C1 segment of cervical spinal cord (tissue), 14 donors: ENCODE results near the gene SVIP.

Experiments used
- DNase-seq, 14 donors: peaks; one replicate each; lab custom pipeline; 2025; lab: John Stamatoyannopoulos, UW

The SVIP gene

DNA sequence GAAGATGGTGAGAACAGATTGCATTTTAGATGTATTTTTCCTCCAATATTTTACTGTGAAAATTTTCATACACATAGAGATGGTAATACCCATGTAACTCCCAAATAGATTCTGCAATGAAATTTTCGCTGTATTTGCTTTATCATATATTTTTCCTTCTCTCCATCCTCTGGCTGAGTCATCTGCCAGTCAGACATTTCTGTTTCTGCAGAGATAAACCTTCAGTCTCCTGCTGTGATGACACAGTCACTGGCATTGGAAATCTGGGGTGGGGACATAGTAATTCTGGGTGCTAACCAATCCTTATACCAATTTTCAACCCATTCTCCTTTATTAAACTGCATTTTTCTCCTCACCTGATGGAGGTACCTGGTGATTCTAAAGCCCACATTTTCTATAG is 33.7 kb downstream of the SVIP start:
- DNase-seq = no peak

DNA sequence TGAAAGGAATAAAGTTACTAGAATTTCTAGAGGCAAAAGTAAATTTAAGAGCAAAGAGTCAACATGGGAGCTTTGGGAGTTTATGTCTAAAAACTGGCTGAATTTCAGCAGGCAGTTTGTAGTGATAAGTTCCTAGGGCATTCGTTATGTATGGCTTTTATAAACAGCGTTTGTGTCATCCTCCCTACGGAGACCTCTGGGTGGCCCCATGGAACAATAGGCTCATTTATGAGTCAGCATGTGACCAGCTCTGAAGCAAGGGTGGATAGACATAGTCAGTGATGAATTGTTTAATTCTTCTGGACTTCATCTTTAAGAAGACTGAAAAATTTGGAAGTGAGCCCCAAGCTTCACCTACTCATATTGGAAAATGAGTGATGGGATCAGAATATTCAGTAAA is 37.1 kb downstream of the SVIP start:
- DNase-seq = peak in 9 of 14 donors; percentile 16 to 37 (median 30)

DNA sequence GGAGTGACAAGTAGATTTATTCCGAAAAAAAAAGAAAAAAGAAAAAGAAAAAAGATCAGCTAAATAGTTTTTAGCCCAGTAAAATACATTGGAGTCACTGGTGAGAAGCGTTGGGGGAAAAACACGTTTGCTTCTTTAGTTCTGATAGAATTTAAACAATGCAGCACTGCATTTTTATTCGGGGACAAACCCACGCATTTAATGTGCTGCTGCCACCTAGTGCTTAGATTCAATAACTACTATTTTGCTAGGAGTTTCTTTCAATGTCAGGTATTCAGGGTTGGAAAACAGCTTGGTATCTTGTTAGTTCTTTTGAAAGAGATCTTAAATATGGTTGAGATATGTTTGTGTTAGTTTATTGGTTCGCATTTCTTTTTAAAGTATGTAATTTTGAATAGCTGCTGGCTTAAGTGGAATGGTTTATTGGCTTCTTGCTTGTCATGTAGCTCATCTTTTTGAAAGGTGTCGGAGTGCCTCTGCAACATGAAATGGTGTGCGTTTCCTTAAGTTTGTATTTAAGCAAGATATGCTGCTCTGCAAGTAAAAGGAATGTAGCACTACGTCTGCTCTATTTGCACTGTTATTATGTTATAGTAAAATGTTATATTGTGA is 41.9 kb downstream of the SVIP start:
- DNase-seq = peak in 1 of 14 donors; percentile 13

DNA sequence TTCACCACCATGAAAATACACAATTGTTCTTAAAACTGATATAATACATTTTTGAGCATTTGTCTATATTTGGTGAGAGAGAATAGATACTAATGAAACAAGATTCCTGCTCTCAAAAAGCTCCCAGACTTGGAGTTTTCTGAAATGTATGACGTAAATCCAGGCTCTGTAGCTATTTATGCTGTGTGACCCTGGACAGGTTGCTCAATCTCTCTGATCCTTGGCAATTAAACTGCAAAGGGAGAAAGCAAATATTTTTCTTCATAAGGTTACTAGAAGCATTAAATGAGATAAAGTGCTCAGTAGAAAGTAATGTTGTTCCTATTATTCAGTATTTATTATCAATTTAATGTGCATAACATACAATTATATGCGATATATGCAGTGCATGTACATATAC is 42.5 kb downstream of the SVIP start:
- no peak for DNase-seq

DNA sequence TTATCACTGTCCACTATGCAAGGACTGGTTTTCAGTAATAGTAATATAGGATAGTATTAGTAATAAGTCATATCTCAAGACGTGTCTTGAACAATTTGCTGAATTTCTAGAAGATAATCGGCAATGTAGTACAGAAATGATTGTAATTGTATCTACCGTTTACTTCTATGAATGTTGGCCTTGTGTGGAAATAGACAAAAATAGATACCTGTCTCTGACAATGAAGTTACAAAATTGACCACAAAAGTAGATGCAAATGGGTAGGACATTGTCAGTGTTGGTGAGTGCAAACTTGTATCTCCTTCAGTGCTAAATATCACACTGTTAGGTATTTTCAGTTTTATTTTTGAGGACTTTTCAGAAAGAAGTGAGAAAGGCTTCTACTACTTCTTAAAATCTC is 43.1 kb downstream of the SVIP start:
- no peak for DNase-seq

DNA sequence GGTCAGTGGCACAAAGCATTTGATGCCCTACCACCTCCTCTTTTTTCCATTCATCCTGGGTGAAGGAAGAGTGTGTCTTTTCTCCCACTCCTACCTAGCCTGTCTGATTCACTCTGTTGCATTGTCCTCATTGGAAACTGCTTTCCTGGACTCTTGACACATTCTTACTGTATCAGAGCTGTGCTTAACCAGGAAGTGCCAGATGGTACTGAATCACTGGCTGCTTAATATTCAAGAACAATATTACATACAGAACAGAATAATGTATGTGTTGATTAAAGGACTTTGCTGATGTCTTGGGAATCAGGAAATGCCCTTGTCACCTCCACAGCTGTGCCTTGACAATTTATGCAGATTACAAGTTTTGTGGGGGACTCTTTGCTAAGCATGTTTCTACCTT is 44.4 kb downstream of the SVIP start:
- no peak for DNase-seq

DNA sequence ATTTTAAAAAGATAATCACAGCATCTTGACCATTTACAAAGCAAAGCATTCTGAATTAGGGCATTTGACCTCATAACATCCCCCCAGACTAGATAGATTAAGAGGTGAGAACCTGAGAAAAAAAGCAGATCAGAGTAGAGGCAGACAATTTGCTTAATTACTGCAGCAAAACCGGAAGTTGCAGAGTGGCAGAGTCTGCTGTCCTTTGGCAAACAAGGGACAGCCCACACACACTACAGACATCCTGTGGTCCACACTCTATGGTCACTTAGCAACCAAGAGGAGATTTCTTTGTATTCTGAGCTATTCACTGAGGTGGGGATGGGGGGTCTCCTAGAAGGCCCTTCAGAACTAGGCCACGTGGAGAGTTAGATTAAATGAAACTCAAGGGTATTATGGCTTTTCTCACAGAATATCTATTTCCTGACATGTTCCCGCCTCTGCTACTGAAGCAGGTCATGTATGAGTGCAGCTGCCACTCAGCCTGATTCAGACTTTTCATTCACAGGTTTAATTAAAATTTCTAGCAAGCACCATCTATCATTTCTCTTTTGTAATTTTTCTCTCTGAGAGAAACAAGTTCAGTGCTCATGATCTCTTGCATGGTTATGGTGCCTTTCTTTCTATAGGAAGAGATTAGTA is 48.5 kb downstream of the SVIP start:
- no peak for DNase-seq

DNA sequence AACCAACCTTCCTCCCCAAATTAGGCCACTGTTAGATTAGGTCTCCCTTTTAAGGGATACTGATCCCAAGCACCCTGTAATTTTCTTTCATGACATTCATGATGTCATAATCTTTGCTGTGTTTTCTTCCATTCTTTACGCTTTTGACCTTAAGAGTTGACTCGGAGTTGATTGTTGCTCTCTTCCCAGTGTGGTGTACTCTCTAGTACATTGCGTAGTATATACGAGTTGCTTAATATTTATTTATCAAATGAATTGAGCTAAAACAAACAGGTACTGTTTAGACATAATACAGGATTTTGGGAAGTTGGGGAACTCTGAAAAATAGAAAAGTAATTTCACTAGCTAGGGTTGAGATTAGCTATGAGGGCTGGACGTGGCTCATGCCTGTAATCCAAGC is 49.8 kb downstream of the SVIP start:
- no peak for DNase-seq

DNA sequence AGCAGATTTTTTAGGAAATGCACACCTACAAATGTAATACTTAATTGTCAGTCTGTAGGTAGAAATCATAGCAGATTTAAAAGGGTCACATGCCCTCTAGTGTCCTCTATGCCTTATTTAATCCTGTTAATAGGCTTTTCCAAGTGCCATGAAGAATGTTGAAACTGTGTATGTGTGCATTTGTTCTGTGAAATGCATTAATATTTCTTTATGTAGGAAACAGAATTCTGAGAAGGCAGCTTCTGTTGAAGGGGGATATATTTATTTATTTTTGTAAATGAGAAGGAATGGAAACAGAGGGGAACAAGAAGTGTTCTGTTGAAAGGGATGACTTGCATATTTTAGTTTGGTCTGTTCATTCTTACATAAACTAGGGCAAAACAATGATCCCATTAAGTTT is 51.0 kb downstream of the SVIP start:
- no peak for DNase-seq

DNA sequence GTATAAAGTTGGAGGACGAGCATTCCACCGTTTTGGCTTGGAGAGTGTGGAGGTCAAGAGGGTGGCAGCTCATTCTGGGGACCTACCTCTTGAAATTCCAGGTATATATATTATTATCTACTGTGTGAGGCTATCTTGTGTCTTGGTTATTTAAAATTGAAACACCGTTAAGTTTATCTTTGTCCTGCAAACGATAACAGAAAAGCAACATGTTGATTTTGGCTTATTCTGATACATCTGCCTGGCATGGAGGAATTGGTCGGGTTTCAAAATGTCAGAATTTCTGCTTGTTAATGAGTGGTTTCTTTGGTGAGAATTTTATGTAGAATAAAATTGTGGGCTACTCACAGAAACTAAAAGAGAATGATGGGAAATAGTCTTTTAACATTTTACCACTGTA is 54.4 kb downstream of the SVIP start:
- no peak for DNase-seq

DNA sequence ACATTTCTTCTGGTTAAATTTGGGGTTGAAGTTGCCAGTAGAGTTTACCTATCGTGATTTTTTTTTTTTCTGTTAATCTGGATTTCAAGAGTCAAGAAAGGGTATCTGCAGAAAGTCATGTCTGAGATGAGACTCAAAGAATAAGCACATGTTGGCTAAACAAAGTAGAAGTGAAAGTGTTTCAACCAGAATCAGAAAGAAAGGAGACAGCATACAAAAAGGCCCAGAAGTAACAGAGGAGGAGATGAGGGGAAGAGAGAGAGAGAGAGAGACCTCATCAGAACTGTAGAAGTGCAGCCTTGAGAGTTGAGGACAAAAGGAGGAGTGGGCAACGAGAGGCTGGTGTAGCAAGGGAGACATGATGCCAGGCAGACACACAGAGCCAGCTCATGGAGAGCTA is 54.9 kb downstream of the SVIP start:
- no peak for DNase-seq

DNA sequence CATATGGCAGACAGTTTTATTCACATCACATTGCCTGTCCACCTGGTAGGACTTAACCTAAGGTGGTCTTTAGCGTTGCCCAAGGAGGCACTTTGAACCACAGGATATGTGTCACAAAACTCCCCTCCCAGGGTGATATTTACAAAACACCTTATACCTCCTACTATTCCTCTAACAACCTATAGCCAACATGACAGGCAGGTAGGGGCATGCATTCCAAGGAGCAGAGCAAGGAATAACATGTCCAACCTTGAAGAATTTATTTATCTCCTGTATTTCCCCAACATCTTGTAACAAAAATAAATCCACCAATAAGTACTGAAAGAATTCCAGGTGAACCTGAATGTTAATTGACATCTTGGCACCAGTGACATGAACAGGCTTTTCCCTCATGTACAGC is 60.5 kb downstream of the SVIP start:
- no peak for DNase-seq
